Spleen (tissue), 11 donors: ENCODE measurements around the gene CAMK1D. TPM values are rescaled to one million over a fixed set of nuclear protein-coding genes. Genes with fewer than 3 reads are reported as not detected.
A peak's percentile ranks its signal among the peaks of the same experiment; 100 is the strongest.
"Not testable (repeated sequence)": the region's sequence is repeated elsewhere in the genome, so short reads cannot be mapped to it uniquely, and the experiment has no call there.

Experiments
- DNase-seq: peaks from one replicate; pipeline ENCODE4 v3.0.0-alpha.2; 2020
- H3K27ac ChIP-seq, 8 donors: fragments of 200-600 bp; sonication (generic) in 7 of 8; 1 replicate in 4 of 8; 2 replicates in 4 of 8; pipeline versions ENCODE4 v1.5.0 to v1.8.0; 2016 to 2021; ENCODE audit warnings: inconsistent platforms in 4 of 8, mild to moderate bottlenecking in 4 of 8, moderate library complexity in 1 of 8
- H3K27me3 ChIP-seq, 7 donors: fragments of 200-600 bp; sonication (generic) in 6 of 7; replicated peaks in 1 of 7; 1 replicate in 4 of 7; 2 replicates in 3 of 7; pipeline versions ENCODE4 v1.5.0 to v1.8.0; 2016 to 2021; ENCODE audit warnings: inconsistent platforms in 3 of 7, mild to moderate bottlenecking in 1 of 7
- H3K36me3 ChIP-seq, 6 donors: fragments of 200-600 bp; sonication (generic) in 5 of 6; 1 replicate in 4 of 6; 2 replicates in 2 of 6; pipeline versions ENCODE4 v1.5.0 to v1.8.0; 2016 to 2021; ENCODE audit warnings: inconsistent platforms in 2 of 6
- H3K4me1 ChIP-seq, 6 donors: fragments of 200-600 bp; sonication (generic) in 5 of 6; 1 replicate in 3 of 6; 2 replicates in 3 of 6; pipeline versions ENCODE4 v1.5.0 to v1.8.0; 2016 to 2021; ENCODE audit warnings: inconsistent platforms in 3 of 6
- H3K4me3 ChIP-seq, 8 donors: fragments of 200-600 bp; sonication (generic) in 7 of 8; 1 replicate in 4 of 8; 2 replicates in 4 of 8; pipeline versions ENCODE4 v1.5.0 to v1.8.0; 2016 to 2021; ENCODE audit warnings: inconsistent platforms in 4 of 8, mild to moderate bottlenecking in 4 of 8, moderate library complexity in 2 of 8
- H3K9me3 ChIP-seq, 8 donors: fragments of 200-600 bp; sonication (generic) in 7 of 8; 1 replicate in 4 of 8; 2 replicates in 4 of 8; pipeline versions ENCODE4 v1.5.0 to v1.8.0; 2016 to 2021; ENCODE audit warnings: inconsistent platforms in 4 of 8
- POLR2A ChIP-seq, 3 donors: fragments of 450-650 bp; IDR thresholded peaks; one replicate each; pipeline ENCODE4 v1.5.1; 2017; ENCODE audit warnings: antibody characterized with exemption in 3 of 3, mild to moderate bottlenecking in 1 of 3
- POLR2AphosphoS5 ChIP-seq, 3 donors: sonication (generic); formaldehyde crosslinking; IDR thresholded peaks; one replicate each; pipeline ENCODE4 v1.5.1; 2017; ENCODE audit warnings: antibody characterized with exemption in 3 of 3
- WGBS, 5 donors: extraction: QIAGEN DNeasy Blood & Tissue Kit in 3 of 5; methylation state at CpG; one replicate each; pipeline versions ENCODE4 v1.1.5 to v1.1.7; 2013 to 2018; 5-methylcytosine and 5-hydroxymethylcytosine counted together
- intact Hi-C: fragments of 100-400 bp; cut with DNase I; formaldehyde crosslinking; loops from one replicate; pipeline ENCODE4 v1.15.0; 2023; ENCODE audit warnings: low total_unique reads
- polyA plus RNA-seq, 3 donors: library from polyadenylated mRNA; stranded (reverse); fragments of 200-250 nt; gene quantifications; one replicate each; pipeline ENCODE4 v1.2.1, GENCODE V29; 2013
- total RNA-seq, 7 donors: library from RNA; depleted of rRNA in 3 of 7; stranded (reverse); fragments of >200 nt in 3 of 7; fragmentation: NEBNext Ultra II Directional in 4 of 7; extraction: Animal tissue kit (Norgen Biotek cat#: 25700) in 4 of 7; gene quantifications; one replicate each; pipeline versions ENCODE4 v1.1.0 to v1.2.1, GENCODE V29; 2016 to 2021
- TF ChIP-seq, protein P1 (sequence below), 11 experiments: fragments of 200-600 bp in 7 of 11; fragments of 450-650 bp in 4 of 11; sonication (generic) in 4 of 11; IDR thresholded peaks in 8 of 11; conservative IDR thresholded peaks in 3 of 11; 1 replicate in 7 of 11; 2 replicates in 4 of 11; pipeline versions ENCODE4 v1.4.0 to v1.8.0; 2016 to 2021; ENCODE audit warnings: antibody characterized with exemption in 11 of 11, inconsistent platforms in 4 of 11, mild to moderate bottlenecking in 1 of 11
- donor health status: healthy with polysubstance abuse.
- donor health status: DM: no; HTN: no; CAD: no; lungs with moderate emphysema.
- donor health status: DM: no; HTN: no; CAD: no.
- donor health status: Bipolar disorder and iron deficiency.
- donor health status: healthy.
- donor health status: DM: no; HTN: no; CAD: no.
- donor health status: DM: yes; HTN: yes; CAD: no.

CAMK1D gene
- total and polyA plus RNA-seq, 10 donors = 6.8 to 34.5 (median 20.0) TPM

GRCh38 chr10:12322583-12323131 lies 26.7 kb upstream of the CAMK1D start:
- H3K27me3 ChIP-seq = no peaks in the 10 kb centered on the region
- peak; percentile 14 for DNase-seq
- intact Hi-C loops = no loop called here
- H3K9me3 ChIP-seq = no peaks in the 10 kb centered on the region
- 49 to 67% (median 61%) methylated on average over 7 to 9 of the region's 9 CpGs for WGBS, 5 donors
- peaks cover 0 to 7% (median 0%) of the 10 kb centered on the region in 6 donors for H3K4me1 ChIP-seq
- no peak for TF ChIP-seq POLR2AphosphoS5 (IDR thresholded peaks at IDR 0.05)
- TF ChIP-seq, protein P1, sequence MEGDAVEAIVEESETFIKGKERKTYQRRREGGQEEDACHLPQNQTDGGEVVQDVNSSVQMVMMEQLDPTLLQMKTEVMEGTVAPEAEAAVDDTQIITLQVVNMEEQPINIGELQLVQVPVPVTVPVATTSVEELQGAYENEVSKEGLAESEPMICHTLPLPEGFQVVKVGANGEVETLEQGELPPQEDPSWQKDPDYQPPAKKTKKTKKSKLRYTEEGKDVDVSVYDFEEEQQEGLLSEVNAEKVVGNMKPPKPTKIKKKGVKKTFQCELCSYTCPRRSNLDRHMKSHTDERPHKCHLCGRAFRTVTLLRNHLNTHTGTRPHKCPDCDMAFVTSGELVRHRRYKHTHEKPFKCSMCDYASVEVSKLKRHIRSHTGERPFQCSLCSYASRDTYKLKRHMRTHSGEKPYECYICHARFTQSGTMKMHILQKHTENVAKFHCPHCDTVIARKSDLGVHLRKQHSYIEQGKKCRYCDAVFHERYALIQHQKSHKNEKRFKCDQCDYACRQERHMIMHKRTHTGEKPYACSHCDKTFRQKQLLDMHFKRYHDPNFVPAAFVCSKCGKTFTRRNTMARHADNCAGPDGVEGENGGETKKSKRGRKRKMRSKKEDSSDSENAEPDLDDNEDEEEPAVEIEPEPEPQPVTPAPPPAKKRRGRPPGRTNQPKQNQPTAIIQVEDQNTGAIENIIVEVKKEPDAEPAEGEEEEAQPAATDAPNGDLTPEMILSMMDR (IDR thresholded peaks at IDR 0.05 in 8 of 11, conservative IDR thresholded peaks at IDR 0.05 in 3 of 11) = no peak
- no peak for TF ChIP-seq POLR2A (IDR thresholded peaks at IDR 0.05)
- no peak overlapping the region for H3K27ac ChIP-seq
- H3K4me3 ChIP-seq = no peak overlapping the region
- H3K36me3 ChIP-seq = no peaks in the 10 kb centered on the region

- H3K4me3 ChIP-seq = no peak overlapping the region
- H3K36me3 ChIP-seq = no peaks in the 10 kb centered on the region
- peaks cover 0 to 7% (median 0%) of the 10 kb centered on the region in 6 donors for H3K4me1 ChIP-seq
- peak; percentile 10 for DNase-seq
- no peaks in the 10 kb centered on the region for H3K27me3 ChIP-seq
- no peak overlapping the region for H3K27ac ChIP-seq
- no peak for TF ChIP-seq POLR2AphosphoS5 (IDR thresholded peaks at IDR 0.05)
- TF ChIP-seq, protein P1 (IDR thresholded peaks at IDR 0.05 in 8 of 11, conservative IDR thresholded peaks at IDR 0.05 in 3 of 11) = no peak
- H3K9me3 ChIP-seq = no peaks in the 10 kb centered on the region
- 89 to 99% (median 93%) methylated on average over 3 of the region's 3 CpGs for WGBS, 5 donors
- intact Hi-C loops = no loop called here
Measured at GRCh38 chr10:12324530-12324929, 24.8 kb upstream of the CAMK1D start.

DNA sequence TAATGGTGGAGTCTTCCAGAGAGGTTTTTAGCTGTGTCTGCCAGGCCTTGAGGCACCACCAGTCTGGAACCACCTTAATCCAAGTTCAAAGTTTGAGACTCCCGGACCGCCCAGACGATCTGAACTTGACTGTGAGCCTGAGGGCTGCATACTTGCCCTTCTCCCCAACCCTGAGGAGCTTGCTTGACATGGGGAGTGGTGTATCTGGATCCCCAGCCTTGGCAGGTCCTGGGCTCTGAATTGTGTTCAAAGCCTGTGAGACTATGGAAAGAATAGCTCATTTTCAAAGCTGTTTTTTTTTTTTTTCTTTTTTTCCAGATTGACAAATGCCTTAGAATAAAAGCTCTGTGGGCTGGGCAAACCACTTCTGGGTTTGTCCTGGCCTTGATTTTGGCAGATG lies 22.3 kb upstream of the CAMK1D start:
- H3K4me3 ChIP-seq = no peak overlapping the region
- intact Hi-C loops = no loop called here
- WGBS, 5 donors = 88 to 95% (median 90%) methylated on average over 3 of the region's 3 CpGs
- TF ChIP-seq, protein P1 (IDR thresholded peaks at IDR 0.05 in 8 of 11, conservative IDR thresholded peaks at IDR 0.05 in 3 of 11) = no peak
- TF ChIP-seq POLR2A (IDR thresholded peaks at IDR 0.05) (no peak), POLR2AphosphoS5 (IDR thresholded peaks at IDR 0.05) (no peak)
- no peak overlapping the region for H3K27ac ChIP-seq
- H3K9me3 ChIP-seq = no peaks in the 10 kb centered on the region
- DNase-seq = no peak
- peaks cover 0 to 13% (median 0%) of the 10 kb centered on the region in 6 donors for H3K4me1 ChIP-seq
- no peaks in the 10 kb centered on the region for H3K36me3 ChIP-seq
- no peaks in the 10 kb centered on the region for H3K27me3 ChIP-seq

- WGBS, 5 donors = 66 to 100% (median 92%) methylated on average over 2 of the region's 2 CpGs
- intact Hi-C loops = no loop called here
- no peak for DNase-seq
- Histone ChIP-seq H3K36me3 (no peaks in the 10 kb centered on the region), H3K27ac (no peak overlapping the region), H3K27me3 (no peaks in the 10 kb centered on the region), H3K4me3 (no peak overlapping the region), H3K9me3 (no peaks in the 10 kb centered on the region), H3K4me1 (peaks cover 0 to 17% (median 0%) of the 10 kb centered on the region in 6 donors)
- TF ChIP-seq, protein P1 (IDR thresholded peaks at IDR 0.05 in 8 of 11, conservative IDR thresholded peaks at IDR 0.05 in 3 of 11) = no peak
- TF ChIP-seq POLR2A (IDR thresholded peaks at IDR 0.05) (no peak), POLR2AphosphoS5 (IDR thresholded peaks at IDR 0.05) (no peak)
Measured at GRCh38 chr10:12327476-12327875, 21.9 kb upstream of the CAMK1D start.

- intact Hi-C loops, H3K9me3 ChIP-seq, H3K36me3 ChIP-seq, H3K27ac ChIP-seq, H3K27me3 ChIP-seq, H3K4me3 ChIP-seq: not testable (repeated sequence)
- peaks cover 0 to 22% (median 2%) of the 10 kb centered on the region in 6 donors for H3K4me1 ChIP-seq
- peak; percentile 13 for DNase-seq
- 85 to 94% (median 91%) methylated on average over 5 to 8 of the region's 9 CpGs for WGBS, 5 donors
Measured at GRCh38 chr10:12328312-12328711, 21.0 kb upstream of the CAMK1D start.
